ENCODE results near the gene RNF157.

The RNF157 gene

GRCh38 chr17:76131051-76131691 is 109.1 kb downstream of the RNF157 start:
- TF ChIP-seq, protein P1, sequence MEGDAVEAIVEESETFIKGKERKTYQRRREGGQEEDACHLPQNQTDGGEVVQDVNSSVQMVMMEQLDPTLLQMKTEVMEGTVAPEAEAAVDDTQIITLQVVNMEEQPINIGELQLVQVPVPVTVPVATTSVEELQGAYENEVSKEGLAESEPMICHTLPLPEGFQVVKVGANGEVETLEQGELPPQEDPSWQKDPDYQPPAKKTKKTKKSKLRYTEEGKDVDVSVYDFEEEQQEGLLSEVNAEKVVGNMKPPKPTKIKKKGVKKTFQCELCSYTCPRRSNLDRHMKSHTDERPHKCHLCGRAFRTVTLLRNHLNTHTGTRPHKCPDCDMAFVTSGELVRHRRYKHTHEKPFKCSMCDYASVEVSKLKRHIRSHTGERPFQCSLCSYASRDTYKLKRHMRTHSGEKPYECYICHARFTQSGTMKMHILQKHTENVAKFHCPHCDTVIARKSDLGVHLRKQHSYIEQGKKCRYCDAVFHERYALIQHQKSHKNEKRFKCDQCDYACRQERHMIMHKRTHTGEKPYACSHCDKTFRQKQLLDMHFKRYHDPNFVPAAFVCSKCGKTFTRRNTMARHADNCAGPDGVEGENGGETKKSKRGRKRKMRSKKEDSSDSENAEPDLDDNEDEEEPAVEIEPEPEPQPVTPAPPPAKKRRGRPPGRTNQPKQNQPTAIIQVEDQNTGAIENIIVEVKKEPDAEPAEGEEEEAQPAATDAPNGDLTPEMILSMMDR (IDR thresholded peaks at IDR 0.05; ENCODE audit: low read depth, low read length), result no peak
- DNase-seq (ENCODE audit: extremely low read depth, low read depth), result no peak

- no peak for DNase-seq (ENCODE audit: extremely low read depth, low read depth)
These were observed 109.8 kb downstream of the RNF157 start for GRCh38 chr17:76130473-76130872.

GRCh38 chr17:76125922-76126321 is 114.4 kb downstream of the RNF157 start:
- TF ChIP-seq, protein P1 (IDR thresholded peaks at IDR 0.05; ENCODE audit: low read depth, low read length), result no peak
- DNase-seq (ENCODE audit: extremely low read depth, low read depth), result no peak

More at GRCh38 chr17:76130473-76130872, 109.8 kb downstream of the RNF157 start:
- TF ChIP-seq, protein P1 (IDR thresholded peaks at IDR 0.05; ENCODE audit: low read depth, low read length), result no peak

- TF ChIP-seq, protein P1 (IDR thresholded peaks at IDR 0.05; ENCODE audit: low read depth, low read length), result no peak
- no peak for DNase-seq (ENCODE audit: extremely low read depth, low read depth)
These were observed 115.0 kb downstream of the RNF157 start for GRCh38 chr17:76125391-76125675.

GRCh38 chr17:76124582-76125390 is 115.5 kb downstream of the RNF157 start:
- TF ChIP-seq, protein P1 (IDR thresholded peaks at IDR 0.05; ENCODE audit: low read depth, low read length), result no peak; the same call in 1 of the 2 replicates
- DNase-seq (ENCODE audit: extremely low read depth, low read depth), result no peak

GRCh38 chr17:76123749-76124581 is 116.3 kb downstream of the RNF157 start:
- DNase-seq (ENCODE audit: extremely low read depth, low read depth), result no peak
- TF ChIP-seq, protein P1 (IDR thresholded peaks at IDR 0.05; ENCODE audit: low read depth, low read length), result no peak

DNA sequence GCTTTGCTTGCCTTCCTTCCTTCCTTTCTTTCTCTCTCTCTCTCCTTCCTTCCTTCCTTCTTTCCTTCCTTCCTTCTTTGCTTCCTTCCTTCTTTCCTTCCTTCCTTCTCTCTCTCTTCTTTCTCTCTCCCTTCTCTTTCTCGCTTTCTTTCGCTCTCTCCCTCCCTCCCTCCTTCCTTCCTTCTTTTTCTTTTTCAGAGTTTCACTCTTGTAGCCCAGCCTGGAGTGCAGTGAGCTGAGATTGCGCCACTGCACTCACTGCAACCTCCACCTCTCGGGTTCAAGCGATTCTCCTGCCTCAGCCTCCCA is 117.1 kb downstream of the RNF157 start:
- DNase-seq (ENCODE audit: extremely low read depth, low read depth), result no peak
- TF ChIP-seq, protein P1 (IDR thresholded peaks at IDR 0.05; ENCODE audit: low read depth, low read length), result no peak

All from AG09319 (cell line).